ENCODE measurements around the gene SNAPC1.
"Not testable (repeated sequence)": the region's sequence is repeated elsewhere in the genome, so short reads cannot be mapped to it uniquely, and the experiment has no call there.

Gene SNAPC1, protein sequence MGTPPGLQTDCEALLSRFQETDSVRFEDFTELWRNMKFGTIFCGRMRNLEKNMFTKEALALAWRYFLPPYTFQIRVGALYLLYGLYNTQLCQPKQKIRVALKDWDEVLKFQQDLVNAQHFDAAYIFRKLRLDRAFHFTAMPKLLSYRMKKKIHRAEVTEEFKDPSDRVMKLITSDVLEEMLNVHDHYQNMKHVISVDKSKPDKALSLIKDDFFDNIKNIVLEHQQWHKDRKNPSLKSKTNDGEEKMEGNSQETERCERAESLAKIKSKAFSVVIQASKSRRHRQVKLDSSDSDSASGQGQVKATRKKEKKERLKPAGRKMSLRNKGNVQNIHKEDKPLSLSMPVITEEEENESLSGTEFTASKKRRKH

DNA sequence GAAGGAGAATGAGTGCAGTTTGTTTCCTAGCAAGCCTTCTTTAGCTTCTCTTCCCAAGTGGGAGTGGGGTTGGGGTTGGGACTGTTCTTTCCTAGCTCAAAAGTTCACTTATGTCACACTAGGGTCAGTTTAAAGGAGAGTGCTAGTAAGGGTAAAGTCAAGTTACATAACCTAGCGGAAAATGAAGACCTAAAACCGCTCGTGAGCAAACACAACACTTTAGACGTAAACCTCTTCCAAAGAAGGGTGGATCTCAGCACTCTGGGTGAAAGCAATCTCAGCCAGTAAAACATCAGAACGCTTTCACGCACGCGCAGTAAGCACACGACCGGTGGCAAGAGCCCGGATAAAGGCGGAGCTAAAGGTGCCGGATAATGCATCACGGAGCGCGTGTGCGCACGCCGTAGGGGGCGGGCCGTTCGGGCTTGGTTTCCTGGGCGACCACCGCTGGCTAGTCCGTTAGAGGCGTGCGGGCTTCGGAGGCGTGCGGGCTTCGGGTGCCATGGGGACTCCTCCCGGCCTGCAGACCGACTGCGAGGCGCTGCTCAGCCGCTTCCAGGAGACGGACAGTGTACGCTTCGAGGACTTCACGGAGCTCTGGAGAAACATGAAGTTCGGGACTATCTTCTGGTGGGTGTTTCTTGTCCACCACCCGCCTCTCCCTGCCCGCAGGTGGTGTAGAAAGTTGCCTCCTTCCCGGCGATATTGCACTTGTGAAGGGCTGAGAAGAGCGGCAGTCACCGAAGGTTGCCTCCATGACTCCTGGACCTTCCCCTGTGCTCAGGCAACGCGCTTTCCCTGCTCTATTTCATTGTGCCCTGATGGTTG lies at the start of gene SNAPC1:
Gene SNAPC1, plus strand, starts transcription at position 462 of the 828 bp plus-strand sequence. Its CDS starts 41 bp downstream, at position 503.
- peak; percentile 97 to 99 for DNase-seq

DNA sequence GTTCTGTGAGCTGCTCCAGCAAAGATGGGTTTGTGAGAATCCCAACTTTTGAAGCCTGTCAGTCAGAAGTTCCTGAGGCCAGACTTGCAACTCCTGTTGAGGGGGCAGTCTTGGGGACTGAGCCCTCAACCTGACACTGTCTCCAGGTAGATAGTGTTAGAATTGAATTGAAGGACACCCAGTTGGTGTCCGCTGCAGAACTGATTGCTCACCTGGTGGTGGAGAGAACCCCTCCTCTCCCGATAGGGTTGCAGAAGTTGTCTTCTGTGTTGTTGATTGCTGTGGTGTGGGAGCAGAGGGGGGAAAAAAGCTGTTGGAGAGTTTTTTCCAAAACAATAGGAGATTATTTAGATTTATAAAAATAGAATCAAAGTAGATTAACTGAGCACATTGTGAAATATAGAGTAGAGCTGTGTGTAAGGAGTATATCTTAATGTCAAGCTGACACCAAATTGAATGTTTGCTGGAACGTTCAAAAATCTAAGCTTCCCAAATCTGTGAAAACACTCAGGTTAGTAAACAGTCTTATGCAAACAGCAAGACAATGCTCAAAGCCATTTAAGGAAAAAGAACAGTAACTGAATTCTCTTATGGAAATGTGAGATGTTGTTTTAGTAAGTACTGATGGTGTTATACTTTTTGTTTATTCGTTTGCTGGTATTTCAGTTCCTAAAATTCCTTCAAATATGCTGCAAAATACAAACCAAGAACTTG lies 48.3 kb upstream of the SNAPC1 start:
- DNase-seq = no peak

DNA sequence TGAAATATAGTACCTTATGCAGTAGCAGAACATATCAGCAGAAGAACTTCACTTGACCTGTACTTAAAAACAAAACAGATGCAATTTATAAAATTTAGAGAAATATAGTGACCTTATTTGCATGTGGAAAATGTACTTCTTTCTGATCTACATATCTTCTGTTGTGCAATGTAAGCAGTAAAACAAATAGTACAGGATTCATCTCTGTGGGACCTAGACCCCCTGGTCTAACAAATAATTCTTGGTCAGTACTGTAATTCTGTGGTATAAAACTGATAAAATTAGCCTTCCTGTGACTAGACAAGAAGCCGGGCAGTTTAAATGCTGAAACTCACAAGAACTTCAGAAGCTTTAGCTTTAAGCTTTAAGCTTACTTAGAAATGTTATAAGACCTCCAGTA lies 45.3 kb upstream of the SNAPC1 start:
- DNase-seq = no peak

DNA sequence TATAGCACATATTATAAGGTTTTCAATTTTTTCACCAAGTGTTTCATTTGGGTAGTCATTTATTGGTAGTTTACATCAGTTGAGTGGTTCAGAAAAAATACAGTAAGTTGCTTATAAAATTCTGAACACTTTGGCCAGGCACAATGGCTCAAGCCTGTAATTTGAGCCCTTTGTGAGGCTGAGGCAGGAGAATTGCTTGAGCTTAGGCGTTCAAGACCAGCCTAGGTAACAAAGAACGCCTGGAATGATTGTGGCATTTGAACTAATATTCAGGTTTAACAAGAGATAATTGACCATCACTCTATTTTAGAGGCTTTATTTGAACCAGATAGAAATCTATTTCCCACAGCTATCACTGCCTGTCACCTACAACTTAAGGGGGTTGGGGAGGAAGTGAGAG lies 44.2 kb upstream of the SNAPC1 start:
- no peak for DNase-seq

DNA sequence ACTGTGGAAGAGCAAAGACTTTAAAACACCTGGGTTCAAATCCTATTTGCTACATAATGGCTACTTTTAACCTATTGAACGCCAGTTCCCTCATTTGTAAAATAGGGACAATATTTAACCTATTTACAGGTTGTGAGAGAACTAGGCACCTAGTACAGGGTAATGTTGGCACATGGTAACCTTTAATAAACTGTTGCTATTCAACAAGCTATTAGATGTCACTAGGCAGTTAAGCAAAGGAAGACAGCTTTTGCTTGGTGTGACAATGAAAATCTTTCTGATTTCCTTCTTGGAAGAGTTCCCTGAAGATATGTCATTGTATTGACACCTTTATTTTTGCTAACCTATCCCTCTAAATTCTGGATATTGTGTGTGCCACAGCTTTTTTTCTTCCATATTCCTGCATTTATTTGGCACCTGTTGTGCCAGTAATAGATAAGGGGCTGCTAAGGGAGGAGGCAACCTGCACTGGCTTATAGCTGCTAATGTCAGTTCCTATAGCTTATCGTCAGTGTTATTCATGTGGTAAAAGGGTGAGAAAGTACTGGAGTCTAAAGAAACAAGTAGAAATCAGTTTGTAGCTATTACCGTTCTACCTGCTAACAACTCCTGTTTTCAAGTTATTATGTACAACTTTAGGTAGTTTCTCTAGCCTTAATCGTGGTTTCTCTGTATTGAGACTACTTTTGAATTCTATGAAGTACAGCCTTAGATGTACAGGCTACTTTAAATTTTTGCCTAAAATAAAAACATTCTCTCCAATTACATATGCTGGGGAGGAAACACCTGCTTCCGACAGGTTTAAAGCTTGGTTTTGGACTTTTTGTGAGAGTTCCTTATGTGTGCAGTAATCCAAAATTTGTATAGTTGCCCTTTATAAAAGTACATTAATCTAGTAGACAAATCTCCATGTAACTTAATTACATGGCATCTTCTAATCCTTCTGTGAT lies 42.6 kb upstream of the SNAPC1 start:
- no peak for DNase-seq

DNA sequence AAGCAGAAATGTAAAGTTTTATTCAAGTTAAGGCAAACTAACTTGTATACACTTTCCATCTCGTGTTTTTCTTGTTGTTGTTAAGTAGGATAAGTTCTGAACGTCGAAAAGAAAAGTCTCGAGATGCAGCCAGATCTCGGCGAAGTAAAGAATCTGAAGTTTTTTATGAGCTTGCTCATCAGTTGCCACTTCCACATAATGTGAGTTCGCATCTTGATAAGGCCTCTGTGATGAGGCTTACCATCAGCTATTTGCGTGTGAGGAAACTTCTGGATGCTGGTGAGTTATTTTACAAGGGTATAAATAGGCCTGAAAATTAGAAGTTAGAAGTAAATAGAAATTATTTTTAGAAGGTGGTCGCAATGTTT lies 41.9 kb upstream of the SNAPC1 start:
- no peak for DNase-seq

DNA sequence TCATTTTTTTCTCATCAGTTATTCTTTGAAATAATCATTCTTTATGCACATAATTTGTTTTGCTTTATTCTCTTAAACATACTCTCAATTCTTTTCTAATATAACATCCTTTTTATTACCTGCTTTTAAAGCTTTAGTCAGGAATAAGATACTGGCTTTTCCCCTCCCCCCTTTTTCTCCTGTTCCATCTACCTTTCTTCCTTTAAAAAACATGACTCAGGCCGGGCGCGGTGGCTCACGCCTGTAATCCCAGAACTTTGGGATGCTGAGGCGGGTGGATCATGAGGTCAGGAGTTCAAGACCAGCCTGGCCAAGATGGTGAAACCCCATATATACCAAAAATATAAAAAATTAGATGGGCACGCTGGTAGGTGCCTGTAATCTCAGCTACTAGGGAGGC lies 41.5 kb upstream of the SNAPC1 start:
- no peak for DNase-seq

DNA sequence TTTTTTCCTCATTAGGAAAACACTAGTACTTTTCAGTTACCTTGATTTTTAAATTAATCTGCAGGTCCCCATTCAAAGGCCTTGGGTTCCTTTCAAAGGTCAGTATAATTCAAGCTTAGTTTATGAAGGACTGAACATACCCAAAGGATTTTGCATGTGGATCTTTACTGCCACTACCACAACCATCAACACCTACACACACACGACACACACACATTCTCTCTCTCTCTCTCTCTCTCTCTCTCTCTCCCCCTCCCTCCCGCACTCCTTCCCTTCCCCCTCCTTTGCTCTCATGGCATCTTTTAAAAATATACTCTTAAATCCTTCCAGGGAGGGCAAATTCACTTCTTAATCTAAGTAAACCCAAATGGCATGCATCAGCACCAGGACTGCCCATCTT lies 38.1 kb upstream of the SNAPC1 start:
- DNase-seq = no peak

DNA sequence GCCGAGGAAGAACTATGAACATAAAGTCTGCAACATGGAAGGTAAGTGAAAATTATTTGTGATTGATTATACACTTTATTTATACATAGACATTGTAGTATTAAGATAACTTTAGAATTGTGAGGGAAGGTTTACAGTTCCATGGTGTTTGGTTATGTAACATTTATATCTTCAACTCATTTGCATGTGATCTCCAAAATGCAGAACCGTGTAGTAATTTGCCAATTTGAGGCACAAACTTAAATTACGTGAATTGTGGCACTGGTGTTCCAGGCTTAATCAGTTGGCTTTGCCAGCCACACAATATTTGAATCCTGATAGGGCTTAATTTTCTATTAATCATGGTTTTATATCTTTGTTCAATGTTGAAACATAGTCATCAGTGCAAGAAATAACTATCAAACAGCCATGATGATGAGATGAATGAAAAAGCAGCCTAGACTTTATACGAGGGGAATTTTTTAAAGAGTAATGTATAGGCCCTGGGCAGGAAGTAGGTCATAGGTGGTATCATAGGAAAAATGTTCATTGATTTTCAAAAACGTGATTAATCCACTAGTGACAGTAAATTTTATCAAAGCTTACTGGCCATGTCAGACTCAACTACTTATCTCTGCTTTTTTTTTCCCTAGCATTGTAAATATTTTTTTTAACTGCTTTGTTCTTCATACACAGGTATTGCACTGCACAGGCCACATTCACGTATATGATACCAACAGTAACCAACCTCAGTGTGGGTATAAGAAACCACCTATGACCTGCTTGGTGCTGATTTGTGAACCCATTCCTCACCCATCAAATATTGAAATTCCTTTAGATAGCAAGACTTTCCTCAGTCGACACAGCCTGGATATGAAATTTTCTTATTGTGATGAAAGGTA lies 35.2 kb upstream of the SNAPC1 start:
- DNase-seq = peak; percentile 32 to 45

DNA sequence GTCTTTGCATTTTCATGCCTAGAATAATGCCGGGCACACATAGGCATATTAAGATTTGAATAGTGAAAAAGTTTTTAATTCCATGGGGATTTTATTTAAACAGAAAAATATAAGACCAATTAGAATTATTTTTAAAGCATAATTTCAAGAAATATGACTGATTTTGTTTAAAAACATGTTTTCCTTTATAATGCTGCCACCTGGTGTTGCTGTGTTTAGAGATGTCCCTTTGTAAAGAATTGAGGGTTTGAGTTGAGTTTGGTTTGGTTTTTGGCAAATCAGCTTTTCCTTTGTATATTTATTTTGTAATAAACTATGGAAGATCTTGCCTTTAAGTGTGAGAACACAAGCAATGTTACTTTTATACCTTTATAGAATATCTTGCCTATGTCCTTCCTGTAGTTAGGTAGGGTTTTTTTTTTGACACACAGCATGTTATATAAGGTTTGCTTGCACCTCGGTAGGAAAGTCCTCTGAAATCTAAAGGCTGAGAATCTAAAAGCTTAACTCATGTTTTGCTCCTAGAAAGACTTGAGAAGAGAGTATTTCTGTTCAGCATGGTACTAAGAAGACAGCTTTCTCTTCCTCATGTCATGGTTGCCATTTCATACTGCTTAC lies 31.4 kb upstream of the SNAPC1 start:
- peak in 1 of 2 donors; percentile 31 for DNase-seq

DNA sequence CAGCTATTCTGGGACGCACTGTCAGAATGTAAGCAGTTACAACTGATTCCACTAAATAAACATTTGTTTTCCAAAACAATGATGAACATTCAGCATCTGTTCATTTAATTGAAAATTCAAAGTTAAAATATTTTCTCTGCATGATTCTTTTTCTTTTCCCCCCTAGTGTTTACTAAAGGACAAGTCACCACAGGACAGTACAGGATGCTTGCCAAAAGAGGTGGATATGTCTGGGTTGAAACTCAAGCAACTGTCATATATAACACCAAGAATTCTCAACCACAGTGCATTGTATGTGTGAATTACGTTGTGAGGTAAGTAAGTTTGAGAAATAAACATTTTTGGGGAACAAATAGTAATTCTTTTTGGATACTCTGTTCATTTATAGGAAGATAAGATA lies 28.2 kb upstream of the SNAPC1 start:
- no peak for DNase-seq

DNA sequence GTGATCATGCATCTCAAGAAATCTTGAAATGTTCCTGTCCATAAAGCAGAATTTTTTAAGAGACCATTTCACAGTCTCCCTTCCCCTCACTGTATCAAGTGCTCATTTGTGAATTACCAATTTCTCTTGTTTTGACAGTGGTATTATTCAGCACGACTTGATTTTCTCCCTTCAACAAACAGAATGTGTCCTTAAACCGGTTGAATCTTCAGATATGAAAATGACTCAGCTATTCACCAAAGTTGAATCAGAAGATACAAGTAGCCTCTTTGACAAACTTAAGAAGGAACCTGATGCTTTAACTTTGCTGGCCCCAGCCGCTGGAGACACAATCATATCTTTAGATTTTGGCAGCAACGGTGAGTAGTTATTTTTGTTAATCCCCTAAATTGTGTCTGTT lies 25.5 kb upstream of the SNAPC1 start:
- no peak for DNase-seq

DNA sequence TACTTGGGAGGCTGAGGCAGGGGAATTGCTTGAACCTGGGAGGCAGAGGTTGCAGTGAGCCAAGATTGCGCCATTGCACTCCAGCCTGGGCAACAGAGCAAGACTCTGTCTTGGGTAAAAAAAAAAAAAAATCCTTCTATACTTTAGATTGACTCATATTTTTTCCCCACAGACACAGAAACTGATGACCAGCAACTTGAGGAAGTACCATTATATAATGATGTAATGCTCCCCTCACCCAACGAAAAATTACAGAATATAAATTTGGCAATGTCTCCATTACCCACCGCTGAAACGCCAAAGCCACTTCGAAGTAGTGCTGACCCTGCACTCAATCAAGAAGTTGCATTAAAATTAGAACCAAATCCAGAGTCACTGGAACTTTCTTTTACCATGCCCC lies 24.3 kb upstream of the SNAPC1 start:
- DNase-seq = peak; percentile 85 to 90

DNA sequence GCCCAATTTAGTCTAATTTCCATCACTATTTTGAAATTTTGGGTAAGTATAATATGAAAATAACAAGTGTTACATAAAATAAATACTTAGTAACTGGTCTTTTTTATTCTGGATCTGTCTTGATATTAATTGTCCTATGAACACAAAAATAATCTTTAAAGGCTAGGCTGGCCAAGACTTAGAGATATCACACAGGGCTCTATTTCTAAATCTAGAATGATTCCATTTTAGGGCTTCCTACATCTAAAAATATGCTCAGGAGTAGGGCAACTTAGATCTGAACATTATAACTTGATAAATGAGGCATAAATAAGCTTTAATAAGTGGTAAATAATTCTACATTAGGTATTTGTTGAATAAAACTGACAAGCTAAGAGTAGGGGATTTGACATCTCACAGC lies 23.1 kb upstream of the SNAPC1 start:
- no peak for DNase-seq

DNA sequence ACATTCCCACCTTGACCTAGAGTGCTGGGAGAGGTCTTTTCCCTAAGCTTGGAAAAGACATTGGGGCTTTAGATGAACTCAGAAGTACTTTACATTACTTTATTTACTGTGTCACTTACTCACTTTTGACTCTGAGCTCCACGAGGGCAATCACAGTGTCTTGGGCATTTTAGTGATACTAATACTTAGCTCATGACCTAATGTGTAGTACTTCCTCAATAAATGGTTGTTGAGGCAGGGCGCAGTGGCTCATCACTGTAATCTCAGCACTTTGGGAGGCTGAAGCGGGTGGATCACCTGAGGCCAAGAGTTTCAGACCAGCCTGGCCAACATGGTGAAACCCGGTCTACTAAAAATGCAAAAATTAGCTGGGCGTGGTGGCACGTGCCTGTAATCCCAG lies 19.8 kb upstream of the SNAPC1 start:
- DNase-seq = peak in 1 of 2 donors; percentile 38

DNA sequence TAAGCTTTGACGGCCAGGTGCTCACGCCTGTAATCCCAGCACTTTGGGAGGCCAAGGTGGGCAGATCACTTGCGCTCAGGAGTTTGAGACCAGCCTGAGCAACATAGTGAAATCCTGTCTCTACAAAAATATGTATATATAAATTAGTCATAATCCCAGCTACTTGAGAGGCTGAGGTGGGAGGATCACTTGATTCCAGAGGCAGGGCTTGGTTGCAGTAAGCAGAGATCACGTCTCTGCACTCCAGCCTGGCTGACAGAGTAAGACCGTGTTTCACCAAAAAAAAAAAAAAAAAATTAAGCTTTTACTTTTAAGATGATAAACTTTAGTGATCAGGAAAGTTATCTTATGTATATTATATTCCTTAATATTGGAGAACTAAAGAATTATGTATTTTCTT lies 18.0 kb upstream of the SNAPC1 start:
- no peak for DNase-seq

DNA sequence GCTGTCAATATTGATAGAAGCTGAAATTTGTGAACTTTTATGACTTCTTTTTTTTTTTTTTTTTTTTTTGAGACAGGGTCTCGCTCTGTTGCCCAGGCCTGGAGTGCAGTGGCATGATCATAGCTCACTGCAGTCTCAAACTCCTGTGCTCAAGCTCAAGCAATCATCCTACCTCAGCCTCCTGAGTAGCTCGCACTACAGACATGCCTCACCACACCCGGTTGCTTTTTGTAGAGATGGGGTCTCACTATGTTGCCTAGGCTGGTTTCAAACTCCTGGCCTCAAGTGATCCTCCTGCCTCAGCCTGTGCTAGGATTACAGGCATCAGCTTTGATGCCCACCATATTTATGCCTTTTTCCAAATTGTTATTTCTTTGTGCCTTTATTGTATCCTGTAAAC lies 15.9 kb upstream of the SNAPC1 start:
- not testable (repeated sequence) for DNase-seq

DNA sequence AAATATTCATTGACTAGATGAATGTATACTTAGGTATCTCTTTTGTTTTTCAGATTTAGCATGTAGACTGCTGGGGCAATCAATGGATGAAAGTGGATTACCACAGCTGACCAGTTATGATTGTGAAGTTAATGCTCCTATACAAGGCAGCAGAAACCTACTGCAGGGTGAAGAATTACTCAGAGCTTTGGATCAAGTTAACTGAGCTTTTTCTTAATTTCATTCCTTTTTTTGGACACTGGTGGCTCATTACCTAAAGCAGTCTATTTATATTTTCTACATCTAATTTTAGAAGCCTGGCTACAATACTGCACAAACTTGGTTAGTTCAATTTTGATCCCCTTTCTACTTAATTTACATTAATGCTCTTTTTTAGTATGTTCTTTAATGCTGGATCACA lies 15.3 kb upstream of the SNAPC1 start:
- DNase-seq = no peak

DNA sequence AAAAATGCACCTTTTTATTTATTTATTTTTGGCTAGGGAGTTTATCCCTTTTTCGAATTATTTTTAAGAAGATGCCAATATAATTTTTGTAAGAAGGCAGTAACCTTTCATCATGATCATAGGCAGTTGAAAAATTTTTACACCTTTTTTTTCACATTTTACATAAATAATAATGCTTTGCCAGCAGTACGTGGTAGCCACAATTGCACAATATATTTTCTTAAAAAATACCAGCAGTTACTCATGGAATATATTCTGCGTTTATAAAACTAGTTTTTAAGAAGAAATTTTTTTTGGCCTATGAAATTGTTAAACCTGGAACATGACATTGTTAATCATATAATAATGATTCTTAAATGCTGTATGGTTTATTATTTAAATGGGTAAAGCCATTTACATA lies 14.9 kb upstream of the SNAPC1 start:
- DNase-seq = no peak

DNA sequence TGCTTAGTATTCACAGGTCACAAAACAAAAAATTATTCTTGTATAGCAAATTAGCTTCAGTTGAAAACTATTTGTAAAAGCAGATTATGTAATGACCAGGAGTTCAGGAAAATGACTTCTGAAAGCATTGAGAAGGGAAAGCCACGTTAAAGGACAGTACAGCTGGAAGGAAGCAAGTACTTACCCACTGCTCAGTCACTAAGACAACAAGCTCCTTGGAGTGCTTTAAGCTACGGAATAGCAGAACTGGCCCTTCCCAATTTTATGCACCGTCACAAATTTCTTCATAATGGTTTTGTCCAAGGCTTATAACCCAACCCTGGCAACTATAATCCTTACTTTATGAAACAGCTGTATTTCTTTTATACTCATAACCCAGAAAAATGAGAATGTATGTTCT lies 13.0 kb upstream of the SNAPC1 start:
- DNase-seq = peak; percentile 78 to 79

DNA sequence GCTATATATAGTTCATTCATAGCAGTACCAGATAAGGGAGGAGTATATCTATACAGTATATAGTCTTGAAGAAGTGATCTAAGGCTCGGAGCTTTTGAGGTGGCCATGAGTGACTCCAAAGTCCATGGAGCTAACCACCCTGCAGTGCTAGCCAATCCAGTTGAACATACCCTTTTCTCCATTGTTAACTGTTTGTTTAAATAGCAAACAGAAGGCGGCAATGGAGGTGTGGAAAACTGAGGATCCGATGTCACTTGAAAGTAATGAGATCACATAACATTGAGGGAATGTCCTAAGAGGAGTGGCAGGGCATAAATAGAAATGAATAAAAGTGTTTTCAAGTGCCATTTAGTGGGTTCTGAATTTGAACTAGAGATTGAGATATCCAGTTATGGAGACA lies 12.4 kb upstream of the SNAPC1 start:
- DNase-seq = peak in 1 of 2 donors; percentile 35
